Activated CD4-positive, alpha-beta memory T cell treated with anti-CD3 and anti-CD28 coated beads, Interleukin-2, amount 10 ng/mL, durations not matched to agents 7 days and 5 days (primary cell): Measurements from ENCODE around the gene MAPK8IP1. TPM values are rescaled to one million over a fixed set of nuclear protein-coding genes. Genes with fewer than 3 reads are reported as not detected.

Experiments
- total RNA-seq, 2 experiments: library from RNA; stranded (reverse); gene quantifications; one replicate each; pipeline ENCODE4 v1.2.3, GENCODE V29; 2021

The MAPK8IP1 gene
- total RNA-seq, 2 experiments from 2014 or later = 0.48 to 0.50 TPM

Other genes starting within 250 kb of the MAPK8IP1 start
- gene CHST1, start 220.0 kb upstream of the MAPK8IP1 start, total RNA-seq = not detected
- gene SLC35C1, start 80.5 kb upstream of the MAPK8IP1 start, total RNA-seq = 10 to 100 TPM; 15.0 to 17.5 TPM
- 10 to 100 TPM; 18.4 to 22.7 TPM for gene CRY2, start 38.2 kb upstream of the MAPK8IP1 start, total RNA-seq
- 1 to 10 TPM; 1.5 to 2.3 TPM for gene FREY1, start 21.6 kb downstream of the MAPK8IP1 start, total RNA-seq
- gene PEX16, start 32.2 kb downstream of the MAPK8IP1 start, total RNA-seq = 10 to 100 TPM; 54.1 to 55.0 TPM
- gene LARGE2, start 37.0 kb downstream of the MAPK8IP1 start, total RNA-seq = 1 to 10 TPM in 1 of 2 experiments, under 1 TPM in 1; 0.58 to 1.1 TPM
- gene PHF21A, start 235.8 kb downstream of the MAPK8IP1 start, total RNA-seq = 10 to 100 TPM; 52.6 to 56.9 TPM